Stimulated activated naive B cell treated with anti-CD40 and anti-IgM and Interleukin-4, amounts not matched to agents 10 μg/mL and 1 μg/mL and 100 μg/mL, for 72 hours (primary cell): Measurements from ENCODE around the gene OR10R2.
A peak's percentile ranks its signal among the peaks of the same experiment; 100 is the strongest.
"Not testable (repeated sequence)": the region's sequence is repeated elsewhere in the genome, so short reads cannot be mapped to it uniquely, and the experiment has no call there.

ENCODE experiments used
- ATAC-seq, 2 donors: fragments of 150-1000 bp; cut with Tn5 transposase; replicated peaks; 2 replicates each; pipeline ENCODE4 v1.10.0; 2021; ENCODE audit warnings: moderate library complexity in 1 of 2
- DNase-seq: peaks from one replicate; pipeline ENCODE4 v3.0.0; 2021
- H3K27ac Mint-ChIP-seq: one replicate; pipeline ENCODE4 v1.8.0; 2022; ENCODE audit warnings: mild to moderate bottlenecking, mixed read lengths
- H3K27me3 Mint-ChIP-seq, 2 donors: one replicate each; pipeline ENCODE4 v1.8.0; 2022; ENCODE audit warnings: mixed read lengths in 2 of 2
- H3K36me3 Mint-ChIP-seq, 2 donors: one replicate each; pipeline ENCODE4 v1.8.0; 2022; ENCODE audit warnings: mixed read lengths in 2 of 2, mild to moderate bottlenecking in 1 of 2
- H3K4me1 Mint-ChIP-seq, 2 donors: one replicate each; pipeline ENCODE4 v1.8.0; 2022; ENCODE audit warnings: mixed read lengths in 2 of 2, mild to moderate bottlenecking in 1 of 2
- H3K4me3 Mint-ChIP-seq, 2 donors: one replicate each; pipeline ENCODE4 v1.8.0; 2022; ENCODE audit warnings: mild to moderate bottlenecking in 2 of 2, mixed read lengths in 2 of 2, moderate library complexity in 1 of 2
- H3K9me3 Mint-ChIP-seq, 2 donors: one replicate each; pipeline ENCODE4 v1.8.0; 2022; ENCODE audit warnings: mixed read lengths in 2 of 2, mild to moderate bottlenecking in 1 of 2

The OR10R2 gene

GRCh38 chr1:158471920-158472319 is at the start of gene OR10R2:
TSS of gene OR10R2 (plus strand) at chr1:158472220. CDS start at chr1:158472326, 106 bp downstream.
- Mint-ChIP-seq H3K4me1 (no peaks in the 10 kb centered on the region), H3K27ac (no peak within 1 kb of the TSS), H3K27me3 (peaks cover 7 to 18% of the 10 kb centered on the region in 2 donors), H3K9me3 (no peaks in the 10 kb centered on the region), H3K4me3 (no peak within 1 kb of the TSS), H3K36me3 (no peaks in the 10 kb centered on the region)
- DNase-seq (no peak), ATAC-seq (no peak)

GRCh38 chr1:158425027-158425426 is 47.0 kb upstream of the OR10R2 start:
- no peak for DNase-seq
- no peak for ATAC-seq
- Mint-ChIP-seq H3K27me3 (peaks cover 26 to 37% of the 10 kb centered on the region in 2 donors), H3K36me3 (peaks cover 2 to 6% of the 10 kb centered on the region in 2 donors), H3K4me3 (no peak overlapping the region), H3K9me3 (peaks cover 8 to 9% of the 10 kb centered on the region in 2 donors), H3K27ac (no peak overlapping the region), H3K4me1 (no peaks in the 10 kb centered on the region)

- peaks cover 3 to 6% of the 10 kb centered on the region in 2 donors for H3K36me3 Mint-ChIP-seq
- H3K4me3 Mint-ChIP-seq, result no peak within 1 kb of the TSS
- peaks cover 8 to 12% of the 10 kb centered on the region in 2 donors for H3K9me3 Mint-ChIP-seq
- peaks cover 21 to 37% of the 10 kb centered on the region in 2 donors for H3K27me3 Mint-ChIP-seq
- H3K27ac Mint-ChIP-seq, result no peak within 1 kb of the TSS
- no peaks in the 10 kb centered on the region for H3K4me1 Mint-ChIP-seq
- DNase-seq, result no peak
- ATAC-seq, result no peak
These were observed 45.9 kb upstream of the OR10R2 start, which contains the start of gene OR10K2 for GRCh38 chr1:158426137-158426536. TSS of gene OR10K2 (minus strand) at chr1:158426237. CDS start at chr1:158420866, 5,371 bp downstream.

GRCh38 chr1:158430163-158430562 is 41.9 kb upstream of the OR10R2 start:
- DNase-seq, H3K4me3 Mint-ChIP-seq, H3K4me1 Mint-ChIP-seq, H3K27ac Mint-ChIP-seq, ATAC-seq: not testable (repeated sequence)
- Mint-ChIP-seq H3K27me3 (peaks cover 29 to 50% of the 10 kb centered on the region in 2 donors), H3K9me3 (peaks cover 14 to 20% of the 10 kb centered on the region in 2 donors), H3K36me3 (peaks cover 10 to 12% of the 10 kb centered on the region in 2 donors)

GRCh38 chr1:158434741-158435140 is 37.3 kb upstream of the OR10R2 start:
- H3K27me3 Mint-ChIP-seq, result peaks cover 24 to 41% of the 10 kb centered on the region in 2 donors
- H3K27ac Mint-ChIP-seq, result no peak overlapping the region
- peaks cover 6 to 7% of the 10 kb centered on the region in 2 donors for H3K4me1 Mint-ChIP-seq
- H3K4me3 Mint-ChIP-seq, result no peak overlapping the region
- peaks cover 6 to 10% of the 10 kb centered on the region in 2 donors for H3K36me3 Mint-ChIP-seq
- no peak for ATAC-seq
- H3K9me3 Mint-ChIP-seq, result peaks cover 6 to 10% of the 10 kb centered on the region in 2 donors
- DNase-seq, result no peak

GRCh38 chr1:158445376-158445775 is 26.6 kb upstream of the OR10R2 start:
- no peak for DNase-seq
- no peak for ATAC-seq
- peaks cover 0 to 2% of the 10 kb centered on the region in 2 donors for H3K4me1 Mint-ChIP-seq

GRCh38 chr1:158454537-158454936 is 17.5 kb upstream of the OR10R2 start:
- no peaks in the 10 kb centered on the region for H3K4me1 Mint-ChIP-seq
- H3K36me3 Mint-ChIP-seq, result peaks cover 5 to 16% of the 10 kb centered on the region in 2 donors
- H3K27ac Mint-ChIP-seq, result no peak overlapping the region
- H3K9me3 Mint-ChIP-seq, result peaks cover 12 to 14% of the 10 kb centered on the region in 2 donors
- no peak for ATAC-seq
- no peak overlapping the region for H3K4me3 Mint-ChIP-seq
- H3K27me3 Mint-ChIP-seq, result peaks cover 29 to 46% of the 10 kb centered on the region in 2 donors
- DNase-seq, result no peak

More at GRCh38 chr1:158445376-158445775, 26.6 kb upstream of the OR10R2 start:
- Mint-ChIP-seq H3K4me3 (no peak overlapping the region), H3K27ac (no peak overlapping the region), H3K9me3 (peaks cover under 1 to 1% of the 10 kb centered on the region in 2 donors), H3K27me3 (peaks cover 21 to 24% of the 10 kb centered on the region in 2 donors), H3K36me3 (no peaks in the 10 kb centered on the region)

GRCh38 chr1:158457246-158457645 is 14.8 kb upstream of the OR10R2 start:
- Mint-ChIP-seq H3K4me1 (no peaks in the 10 kb centered on the region), H3K36me3 (peaks cover 0 to 6% of the 10 kb centered on the region in 2 donors), H3K27me3 (peaks cover 21 to 46% of the 10 kb centered on the region in 2 donors), H3K4me3 (no peak overlapping the region), H3K27ac (no peak overlapping the region), H3K9me3 (peaks cover 5% of the 10 kb centered on the region in 2 donors)
- ATAC-seq (no peak), DNase-seq (no peak)

- ATAC-seq, result no peak
- peaks cover 0 to 4% of the 10 kb centered on the region in 2 donors for H3K36me3 Mint-ChIP-seq
- H3K27ac Mint-ChIP-seq, result no peak overlapping the region
- H3K4me3 Mint-ChIP-seq, result no peak overlapping the region
- peaks cover 2% of the 10 kb centered on the region in 2 donors for H3K9me3 Mint-ChIP-seq
- no peaks in the 10 kb centered on the region for H3K4me1 Mint-ChIP-seq
- no peak for DNase-seq
- peaks cover 17 to 45% of the 10 kb centered on the region in 2 donors for H3K27me3 Mint-ChIP-seq
These were observed 13.8 kb upstream of the OR10R2 start for GRCh38 chr1:158458263-158458662.

GRCh38 chr1:158461534-158461933 is 10.5 kb upstream of the OR10R2 start, which contains the start of gene OR10K1:
TSS of gene OR10K1 (plus strand) at chr1:158461834. CDS start at chr1:158465562, 3,728 bp downstream.
- H3K27ac Mint-ChIP-seq, result no peak within 1 kb of the TSS
- DNase-seq, result no peak
- no peaks in the 10 kb centered on the region for H3K36me3 Mint-ChIP-seq
- H3K4me1 Mint-ChIP-seq, result no peaks in the 10 kb centered on the region
- ATAC-seq, result no peak
- H3K27me3 Mint-ChIP-seq, result peaks cover 11 to 24% of the 10 kb centered on the region in 2 donors
- peaks cover 0 to 2% of the 10 kb centered on the region in 2 donors for H3K9me3 Mint-ChIP-seq
- no peak within 1 kb of the TSS for H3K4me3 Mint-ChIP-seq

- ATAC-seq (no peak), DNase-seq (no peak)
- no peak overlapping the region for H3K4me3 Mint-ChIP-seq
- no peaks in the 10 kb centered on the region for H3K36me3 Mint-ChIP-seq
- H3K4me1 Mint-ChIP-seq, result no peaks in the 10 kb centered on the region
- H3K27me3 Mint-ChIP-seq, result peaks cover 0 to 8% of the 10 kb centered on the region in 2 donors
- H3K27ac Mint-ChIP-seq, result no peak overlapping the region
- no peaks in the 10 kb centered on the region for H3K9me3 Mint-ChIP-seq
These were observed 13.4 kb downstream of the OR10R2 start for GRCh38 chr1:158485455-158485854.

GRCh38 chr1:158491316-158491715 is 19.3 kb downstream of the OR10R2 start:
- Mint-ChIP-seq H3K4me1 (peaks cover 0 to under 1% of the 10 kb centered on the region in 2 donors), H3K4me3 (no peak overlapping the region), H3K9me3 (no peaks in the 10 kb centered on the region), H3K36me3 (no peaks in the 10 kb centered on the region), H3K27ac (no peak overlapping the region), H3K27me3 (no peaks in the 10 kb centered on the region)
- DNase-seq, result no peak
- ATAC-seq, result no peak

- Mint-ChIP-seq H3K27me3 (no peaks in the 10 kb centered on the region), H3K4me1 (peaks cover 0 to 3% of the 10 kb centered on the region in 2 donors), H3K9me3 (no peaks in the 10 kb centered on the region), H3K4me3 (no peak overlapping the region), H3K36me3 (no peaks in the 10 kb centered on the region), H3K27ac (no peak overlapping the region)
- ATAC-seq (no peak), DNase-seq (no peak)
These were observed 21.0 kb downstream of the OR10R2 start for GRCh38 chr1:158493054-158493453.

GRCh38 chr1:158494796-158495195 is 22.8 kb downstream of the OR10R2 start:
- no peaks in the 10 kb centered on the region for H3K36me3 Mint-ChIP-seq
- DNase-seq, result no peak
- H3K4me1 Mint-ChIP-seq, result peaks cover 0 to 3% of the 10 kb centered on the region in 2 donors
- peaks cover 0 to 2% of the 10 kb centered on the region in 2 donors for H3K27me3 Mint-ChIP-seq
- H3K9me3 Mint-ChIP-seq, result no peaks in the 10 kb centered on the region
- H3K4me3 Mint-ChIP-seq, result no peak overlapping the region
- no peak overlapping the region for H3K27ac Mint-ChIP-seq
- no peak for ATAC-seq

- no peak overlapping the region for H3K4me3 Mint-ChIP-seq
- H3K27me3 Mint-ChIP-seq, result peaks cover 9 to 13% of the 10 kb centered on the region in 2 donors
- H3K9me3 Mint-ChIP-seq, result no peaks in the 10 kb centered on the region
- H3K4me1 Mint-ChIP-seq, result peaks cover 0 to 3% of the 10 kb centered on the region in 2 donors
- ATAC-seq (peak in 1 of 2 donors; percentile 43), DNase-seq (no peak)
- no peak overlapping the region for H3K27ac Mint-ChIP-seq
- H3K36me3 Mint-ChIP-seq, result no peaks in the 10 kb centered on the region
These were observed 24.4 kb downstream of the OR10R2 start for GRCh38 chr1:158496374-158496773.
